Islet of Langerhans (tissue), 1 donor: ENCODE measurements around the gene ELOVL4.

Experiments
- FAIRE-seq: peaks from one replicate; lab custom pipeline; 2011; peaks lifted over from hg19 to GRCh38; lab: Jason Lieb, UNC

ELOVL4 gene

GRCh38 chr6:79911992-79912391, 35.4 kb downstream of the ELOVL4 start:
- FAIRE-seq = no peak

- no peak for FAIRE-seq
Measured at GRCh38 chr6:79909517-79909916, 37.8 kb downstream of the ELOVL4 start.

GRCh38 chr6:79902046-79902445, 45.3 kb downstream of the ELOVL4 start:
- FAIRE-seq = no peak

- FAIRE-seq = no peak
Measured at GRCh38 chr6:79898076-79898475, 49.3 kb downstream of the ELOVL4 start.

GRCh38 chr6:79896075-79896449, 51.3 kb downstream of the ELOVL4 start:
- FAIRE-seq = no peak

GRCh38 chr6:79895382-79896074, 51.8 kb downstream of the ELOVL4 start:
- no peak for FAIRE-seq

- FAIRE-seq = no peak
Measured at GRCh38 chr6:79894939-79895338, 52.4 kb downstream of the ELOVL4 start.

GRCh38 chr6:79888587-79888986, 58.8 kb downstream of the ELOVL4 start:
- no peak for FAIRE-seq

- FAIRE-seq = no peak
Measured at GRCh38 chr6:79878142-79878748, 69.1 kb downstream of the ELOVL4 start.

GRCh38 chr6:79874531-79875134, 72.7 kb downstream of the ELOVL4 start:
- FAIRE-seq = no peak

GRCh38 chr6:79872986-79873385, 74.4 kb downstream of the ELOVL4 start:
- no peak for FAIRE-seq

- no peak for FAIRE-seq
Measured at GRCh38 chr6:79872303-79872702, 75.0 kb downstream of the ELOVL4 start.

GRCh38 chr6:79869600-79870084, 77.7 kb downstream of the ELOVL4 start:
- FAIRE-seq = no peak

GRCh38 chr6:79869184-79869583, 78.2 kb downstream of the ELOVL4 start:
- FAIRE-seq = no peak

GRCh38 chr6:79868098-79868722, 79.1 kb downstream of the ELOVL4 start:
- FAIRE-seq = peak; percentile 96
